ENCODE measurements around the gene NPEPL1. TPM values are rescaled to one million over a fixed set of nuclear protein-coding genes. Genes with fewer than 3 reads are reported as not detected.

The NPEPL1 gene
- total and polyA plus RNA-seq, 2 of the 8 experiments (the other 6 are each of a cell fraction or from before 2014, with no cell fraction given): 12.4 to 26.8 TPM

GRCh38 chr20:58650776-58651558, 41.6 kb upstream of the NPEPL1 start, which contains the start of gene STX16:
Gene STX16 (plus strand): TSS chr20:58651283. CDS start chr20:58652007, 724 bp downstream.
- Histone ChIP-seq H2AFZ (ENCODE audit: low read length) (no peak within 1 kb of the TSS), H3K9ac (replicated peaks in 1 of 4; ENCODE audit: extremely low read depth in 1 of 4, low read depth in 3 of 4, low read length in 3 of 4) (peak within 1 kb of the TSS; percentile 37 to 78 (median 67)), H4K91ac (replicated peaks; ENCODE audit: insufficient read length, low read length) (peak within 1 kb of the TSS; percentile 99), H3K4me3 (ENCODE audit: extremely low read depth in 1 of 4, insufficient read depth in 2 of 4, low read depth in 3 of 4, low read length in 4 of 4) (peak within 1 kb of the TSS; percentile 63 to 90 (median 82)), H2BK15ac (ENCODE audit: low read length) (peak within 1 kb of the TSS; percentile 97; the same call in 1 of the 2 replicates), H3K36me3 (ENCODE audit: control insufficient read depth in 2 of 4, insufficient read depth in 4 of 4, low read length in 3 of 4) (peaks cover 0 to 3% (median 0%) of the 10 kb centered on the region in 4 experiments; a peak in 1 of 8 replicates), H4K20me1 (replicated peaks in 1 of 2; ENCODE audit: control insufficient read depth in 1 of 2, insufficient read depth in 2 of 2, low read length in 2 of 2) (no peaks in the 10 kb centered on the region), H3K14ac (ENCODE audit: insufficient read length) (no peak within 1 kb of the TSS), H2BK5ac (ENCODE audit: low read depth, low read length) (peak within 1 kb of the TSS; percentile 98), H2AK5ac (ENCODE audit: low read depth, low read length) (peak within 1 kb of the TSS; percentile 75; the same call in 1 of the 2 replicates), H3K56ac (replicated peaks; ENCODE audit: insufficient read length, low read depth, low read length) (peak within 1 kb of the TSS; percentile 93), H2BK12ac (ENCODE audit: low read depth, low read length) (peak within 1 kb of the TSS; percentile 77; the same call in 1 of the 2 replicates), H3K9me3 (ENCODE audit: insufficient read depth in 2 of 2, low read depth in 1 of 2, low read length in 1 of 2) (no peaks in the 10 kb centered on the region), H4K8ac (ENCODE audit: extremely low read depth, insufficient read depth, low read length) (peak within 1 kb of the TSS; percentile 96), H3K4me2 (ENCODE audit: insufficient read depth in 1 of 2, low read depth in 2 of 2, low read length in 2 of 2) (peak within 1 kb of the TSS; percentile 86 to 91), H2BK20ac (ENCODE audit: low read length) (0 out of 2 replicates have a peak within 1 kb of the TSS, but pooled peaks have one; percentile 77), H3K18ac (ENCODE audit: extremely low read depth, low read length) (peak within 1 kb of the TSS; percentile 95), H3K27ac (ENCODE audit: low read depth, low read length) (peak within 1 kb of the TSS; percentile 84), H4K5ac (ENCODE audit: insufficient read length, low read depth, low read length) (peak within 1 kb of the TSS; percentile 92), H3K79me1 (ENCODE audit: low read depth, low read length) (no peaks in the 10 kb centered on the region), H3K23ac (ENCODE audit: insufficient read length) (no peak within 1 kb of the TSS), H3K27me3 (replicated peaks in 1 of 4; ENCODE audit: control insufficient read depth in 3 of 4, extremely low read depth in 1 of 4, insufficient read depth in 3 of 4, low read length in 3 of 4) (peaks cover 0 to 3% (median 0%) of the 10 kb centered on the region in 4 experiments; a peak in 2 of 7 replicates), H3K4me1 (replicated peaks in 1 of 4; ENCODE audit: control insufficient read depth in 3 of 4, insufficient read depth in 4 of 4, low read length in 3 of 4) (peaks cover 5 to 10% (median 9%) of the 10 kb centered on the region in 4 experiments; a peak in 6 of 7 replicates), H3K79me2 (ENCODE audit: control insufficient read depth in 1 of 2, insufficient read depth in 2 of 2, low read length in 2 of 2) (peaks cover 14 to 45% of the 10 kb centered on the region in 2 experiments), H3K23me2 (ENCODE audit: low read depth, low read length) (peaks cover 19% of the 10 kb centered on the region), H2BK120ac (replicated peaks; ENCODE audit: low read depth, low read length) (peak within 1 kb of the TSS; percentile 58), H3K4ac (replicated peaks; ENCODE audit: insufficient read length, low read depth, low read length) (peak within 1 kb of the TSS; percentile 96)
- ChIA-PET CTCF (ENCODE audit: partially characterized antibody) (interaction anchor here (0.6 to 7.7 kb wide), 43 partner anchors 9 to 348 kb away, joined by 3 to 57 read pairs (median 3); no protein-coding TSS in a partner anchor), POLR2A (ENCODE audit: partially characterized antibody) (interaction anchor here (0.7 to 11.7 kb wide), 30 partner anchors 11 to 201 kb away, joined by 3 to 242 read pairs (median 4); partner anchors contain the start of genes GNAS and NPEPL1)
- DNase-seq (ENCODE audit: low read depth in 1 of 2, low spot score in 2 of 2) (peak; percentile 79 to 93), FAIRE-seq (no peak)
- 1% methylated on average over 27 of the region's 49 CpGs; no CpG with 5 or more reads in 1 of the 2 experiments for WGBS, 2 experiments (ENCODE audit: extremely low coverage in 1 of 2, insufficient coverage in 1 of 2, insufficient read length in 1 of 2, insufficient replicate concordance in 2 of 2, low coverage in 1 of 2, low lambda C conversion rate in 2 of 2, missing lambda C conversion rate in 1 of 2)
- TF ChIP-seq SP1 (IDR thresholded peaks at IDR 0.05; ENCODE audit: low read depth, low read length): 0 out of 2 replicates have a peak, but pooled peaks have one; percentile 54
- no peak for TF ChIP-seq NANOG (IDR thresholded peaks at IDR 0.05; ENCODE audit: insufficient read depth, low read depth, low read length, poor library complexity, severe bottlenecking)
- no peak for TF ChIP-seq ZNF274 (IDR thresholded peaks at IDR 0.05; ENCODE audit: borderline replicate concordance, extremely low read depth, low read length)
- peak; percentile 89 for TF ChIP-seq TAF1 (IDR thresholded peaks at IDR 0.05; ENCODE audit: low read depth, low read length)
- TF ChIP-seq MAFK (IDR thresholded peaks at IDR 0.05; ENCODE audit: low read depth, low read length): no peak
- TF ChIP-seq SRF (IDR thresholded peaks at IDR 0.05; ENCODE audit: low read depth, low read length): 0 out of 2 replicates have a peak, but pooled peaks have one; percentile 56
- TF ChIP-seq CHD2 (IDR thresholded peaks at IDR 0.05; ENCODE audit: low read length): peak; percentile 71; the same call in 1 of the 2 replicates
- no peak for TF ChIP-seq SAP30 (IDR thresholded peaks at IDR 0.05; ENCODE audit: insufficient read depth, insufficient replicate concordance, low read length)
- peak; percentile 75 for TF ChIP-seq CREB1 (IDR thresholded peaks at IDR 0.05)

All from H1 (cell line).